Islet precursor cell (in vitro differentiated cells): ENCODE data around the gene KDM6A.
"Not testable (repeated sequence)": the region's sequence is repeated elsewhere in the genome, so short reads cannot be mapped to it uniquely, and the experiment has no call there.

Experiments used
- DNase-seq: peaks from one replicate; pipeline ENCODE4 v3.0.0-alpha.2; 2018

The KDM6A gene

DNA sequence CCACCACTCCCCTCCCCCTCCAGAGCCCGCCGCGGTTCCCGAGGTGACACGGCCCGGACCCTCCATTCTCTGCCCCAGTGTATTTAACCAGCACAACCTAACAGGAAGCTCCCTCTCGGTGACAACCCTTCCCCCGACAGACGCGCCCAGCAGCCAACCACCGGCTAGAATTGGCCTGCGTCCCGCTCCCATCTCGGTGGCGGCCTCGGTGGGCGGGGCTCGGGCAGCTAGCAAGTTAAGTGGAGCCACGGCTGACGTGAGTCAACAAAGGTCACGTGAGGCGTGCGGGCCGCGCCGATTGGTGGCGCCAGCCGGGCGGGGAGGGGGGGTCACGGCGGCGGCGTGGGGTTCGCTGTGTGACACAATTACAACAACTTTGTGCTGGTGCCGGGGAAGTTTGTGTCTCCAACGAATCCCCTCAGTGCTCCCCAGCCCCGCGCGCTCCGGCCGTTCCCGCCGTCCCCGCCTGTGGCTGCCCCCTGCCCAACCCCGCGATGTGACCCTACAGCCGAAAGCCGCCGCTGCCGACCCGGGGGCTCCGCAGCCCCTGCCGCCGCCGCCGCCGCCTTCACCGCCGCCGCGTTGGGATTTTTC is at the start of gene KDM6A:
Gene KDM6A (plus strand): TSS at position 368 of the 594 bp plus-strand sequence. CDS start 364 bp downstream, outside the sequence.
- DNase-seq: peak; percentile 99

DNA sequence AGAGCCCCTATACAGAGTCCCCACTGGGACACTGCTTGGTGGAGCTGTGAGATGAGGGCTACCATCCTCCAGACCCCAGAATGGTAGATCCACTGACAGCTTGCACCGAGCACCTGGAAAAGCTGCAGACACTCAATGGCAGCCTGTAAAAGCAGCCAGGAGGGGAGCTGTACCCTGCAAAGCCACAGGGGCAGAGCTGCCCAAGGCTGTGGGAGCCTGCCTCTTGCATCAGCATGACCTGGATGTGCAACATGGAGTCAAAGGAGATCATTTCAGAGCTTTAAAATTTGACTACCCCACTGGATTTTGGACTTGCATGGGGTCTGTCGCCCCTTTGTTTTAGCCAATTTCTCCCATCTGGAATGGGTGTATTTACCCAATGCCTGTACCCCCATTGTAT is 49.8 kb upstream of the KDM6A start:
- DNase-seq: not testable (repeated sequence)

DNA sequence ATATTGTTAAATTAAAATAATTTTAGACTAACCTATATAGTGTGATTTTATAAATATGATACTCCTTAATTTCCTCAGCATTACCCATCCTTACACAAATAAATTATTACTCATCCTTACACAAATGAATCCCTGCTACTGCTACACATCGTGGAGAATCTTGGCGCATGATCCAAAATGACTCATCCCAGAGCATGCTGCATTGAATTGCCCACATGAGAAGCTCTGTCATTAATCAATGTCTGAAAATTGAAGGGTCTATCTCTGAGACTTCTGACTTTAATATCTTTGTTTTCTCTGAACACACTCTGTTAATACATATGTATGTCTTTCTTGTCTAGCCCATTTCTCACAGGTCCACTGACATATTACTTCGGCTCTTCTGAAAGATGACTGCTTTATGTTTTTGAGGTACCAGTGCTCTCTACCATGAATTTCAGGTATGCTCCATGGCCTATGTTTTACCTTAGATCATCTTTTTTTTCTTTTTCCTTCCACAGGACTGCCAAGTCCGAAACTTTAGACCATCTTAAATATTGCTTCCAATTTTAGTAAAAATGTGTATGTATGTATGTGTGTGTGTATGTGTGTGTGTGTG is 44.9 kb upstream of the KDM6A start:
- DNase-seq: no peak

DNA sequence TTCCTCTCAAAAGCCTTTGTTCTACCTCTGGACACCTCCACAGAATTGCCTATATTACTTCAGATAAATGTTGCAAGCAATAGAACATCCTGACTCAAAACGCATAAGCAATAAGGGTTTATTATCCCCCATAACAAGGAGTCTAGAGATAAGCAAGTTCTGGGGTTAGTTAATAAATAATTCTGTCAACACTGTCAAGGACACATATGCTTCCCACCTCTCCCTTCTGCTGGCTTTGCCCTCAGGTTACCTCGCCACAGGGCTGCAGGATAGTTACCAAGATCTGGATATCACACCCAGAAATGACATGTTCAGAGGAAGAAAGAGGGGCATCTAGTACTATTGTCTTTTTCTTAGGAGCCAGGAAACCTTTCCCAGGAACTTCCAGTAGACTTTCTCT is 43.2 kb upstream of the KDM6A start:
- DNase-seq: no peak

DNA sequence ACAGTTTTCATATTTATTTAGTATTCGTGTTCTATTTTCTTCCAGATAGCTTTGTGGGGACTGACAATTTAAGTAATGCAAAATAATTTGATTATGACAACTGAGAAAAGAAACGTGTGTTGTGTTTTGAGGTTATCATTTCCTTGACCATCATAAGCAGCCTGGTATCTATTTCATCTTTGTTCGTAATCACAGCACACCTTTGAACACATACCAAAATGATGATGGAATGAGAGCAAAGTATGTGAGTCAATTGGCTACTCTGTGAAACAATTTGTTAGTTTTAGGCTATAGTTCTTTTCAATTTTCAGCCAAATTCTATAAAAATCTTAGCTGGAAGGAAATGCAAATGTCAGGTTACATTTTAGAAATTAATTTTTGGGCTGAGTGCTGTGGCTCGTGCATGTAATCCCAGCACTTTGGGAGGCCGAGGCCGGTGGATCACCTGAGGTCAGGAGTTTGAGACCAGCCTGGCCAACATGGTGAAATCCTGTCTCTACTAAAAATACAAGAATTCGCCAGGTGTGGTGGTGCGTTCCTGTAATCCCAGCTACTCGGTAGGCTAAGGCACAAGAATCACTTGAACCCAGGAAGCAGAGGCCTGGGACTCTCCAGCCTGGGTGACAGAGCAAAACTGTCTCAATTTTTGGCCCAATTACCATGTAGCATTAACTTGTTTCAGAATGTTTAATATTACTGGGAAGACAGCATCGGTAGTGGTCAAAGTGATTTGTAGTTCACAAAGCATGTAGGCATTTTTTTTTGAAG is 30.3 kb upstream of the KDM6A start:
- DNase-seq: no peak

DNA sequence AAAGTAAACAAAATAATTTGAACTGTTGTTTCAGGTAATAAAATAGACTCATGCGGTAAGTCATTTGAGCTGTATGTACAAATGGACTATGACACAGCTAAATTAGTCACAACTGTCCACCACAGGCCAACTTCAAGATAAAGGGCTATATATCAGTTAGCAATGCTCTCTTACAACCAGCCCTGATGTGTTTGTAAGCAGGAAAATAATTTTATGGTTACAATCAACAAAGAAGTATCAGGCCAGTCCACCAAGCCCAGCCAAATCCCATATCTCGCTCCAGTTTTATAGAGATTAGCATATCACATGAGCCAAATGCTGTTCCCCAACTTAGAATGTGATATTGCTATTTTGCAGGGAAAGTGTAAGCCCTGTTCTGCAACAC is 29.7 kb upstream of the KDM6A start:
- no peak for DNase-seq

DNA sequence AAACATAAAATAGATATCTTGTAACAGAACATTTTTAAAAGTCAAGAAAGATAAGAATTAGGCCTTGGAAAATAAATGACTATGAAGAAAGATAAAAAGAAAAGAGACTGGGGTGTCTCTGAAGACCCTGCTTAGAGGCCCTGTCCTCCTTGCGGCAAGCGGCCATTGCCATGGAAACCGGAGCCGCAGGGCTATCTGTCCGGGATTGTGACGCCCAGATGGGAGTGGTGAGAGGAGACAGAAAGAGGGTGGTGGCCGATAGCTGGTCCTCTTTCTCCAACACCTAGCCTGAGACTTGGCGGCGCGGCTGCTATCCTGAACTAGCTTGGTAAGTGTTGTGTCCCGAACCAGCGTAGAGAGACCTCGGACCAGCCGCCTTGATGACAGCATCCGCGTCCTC is 29.2 kb upstream of the KDM6A start, which contains the start of gene DUSP21:
Gene DUSP21 (plus strand): TSS at position 269 of the 400 bp plus-strand sequence. CDS start 112 bp downstream, at position 381.
- DNase-seq: no peak

DNA sequence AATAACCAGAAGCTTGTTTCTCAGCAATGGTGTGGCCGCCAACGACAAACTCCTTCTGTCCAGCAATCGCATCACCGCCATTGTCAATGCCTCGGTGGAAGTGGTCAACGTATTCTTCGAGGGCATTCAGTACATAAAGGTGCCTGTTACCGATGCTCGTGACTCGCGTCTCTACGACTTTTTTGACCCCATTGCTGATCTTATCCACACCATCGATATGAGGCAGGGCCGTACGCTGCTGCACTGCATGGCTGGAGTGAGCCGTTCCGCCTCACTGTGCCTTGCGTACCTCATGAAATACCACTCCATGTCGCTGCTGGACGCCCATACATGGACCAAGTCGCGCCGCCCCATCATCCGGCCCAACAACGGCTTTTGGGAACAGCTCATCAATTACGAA is 28.8 kb upstream of the KDM6A start:
- no peak for DNase-seq

DNA sequence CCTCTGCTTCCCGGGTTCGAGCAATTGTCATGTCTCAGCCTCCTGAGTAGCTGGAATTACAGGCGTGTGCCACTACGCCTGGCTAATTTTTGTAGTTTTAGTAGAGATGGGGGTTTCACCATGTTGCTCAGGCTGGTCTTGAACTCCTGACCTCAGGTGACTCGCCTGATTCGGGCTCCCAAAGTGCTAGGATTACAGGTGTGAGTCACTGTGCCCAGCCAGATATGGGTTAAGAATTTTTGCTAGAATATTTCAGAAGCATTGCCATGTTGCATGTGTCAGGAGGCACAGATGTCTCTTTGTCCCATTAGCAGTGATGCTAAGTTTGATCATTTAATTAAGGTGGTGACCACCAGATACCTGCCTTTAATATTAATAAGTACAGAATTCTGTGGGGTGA is 22.1 kb upstream of the KDM6A start:
- DNase-seq: not testable (repeated sequence)

DNA sequence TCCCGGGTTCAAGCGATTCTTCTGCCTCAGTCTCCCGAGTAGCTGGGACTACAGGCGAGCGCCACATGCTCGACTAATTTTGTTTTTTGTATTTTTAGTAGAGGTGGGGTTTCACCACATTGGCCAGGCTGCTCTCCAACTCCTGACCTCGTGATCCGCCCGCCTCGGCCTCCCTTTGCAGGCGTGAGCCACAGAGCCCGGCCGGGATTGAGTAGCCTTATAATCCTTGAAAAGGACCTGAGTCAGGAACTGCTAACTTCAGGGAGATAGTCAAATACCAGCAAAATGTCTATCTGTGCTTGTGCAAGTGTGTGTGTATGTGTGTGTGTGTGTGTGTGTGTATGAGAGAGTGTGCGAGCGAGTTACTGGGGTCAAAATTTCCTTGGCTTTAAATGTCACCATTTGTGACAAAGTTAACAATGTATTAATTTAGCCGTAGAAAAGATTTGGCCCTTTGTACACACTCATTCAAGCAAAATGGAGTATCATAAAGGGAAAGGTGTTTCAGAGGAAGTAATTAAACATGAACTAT is 1.8 kb upstream of the KDM6A start:
- peak; percentile 51 for DNase-seq

DNA sequence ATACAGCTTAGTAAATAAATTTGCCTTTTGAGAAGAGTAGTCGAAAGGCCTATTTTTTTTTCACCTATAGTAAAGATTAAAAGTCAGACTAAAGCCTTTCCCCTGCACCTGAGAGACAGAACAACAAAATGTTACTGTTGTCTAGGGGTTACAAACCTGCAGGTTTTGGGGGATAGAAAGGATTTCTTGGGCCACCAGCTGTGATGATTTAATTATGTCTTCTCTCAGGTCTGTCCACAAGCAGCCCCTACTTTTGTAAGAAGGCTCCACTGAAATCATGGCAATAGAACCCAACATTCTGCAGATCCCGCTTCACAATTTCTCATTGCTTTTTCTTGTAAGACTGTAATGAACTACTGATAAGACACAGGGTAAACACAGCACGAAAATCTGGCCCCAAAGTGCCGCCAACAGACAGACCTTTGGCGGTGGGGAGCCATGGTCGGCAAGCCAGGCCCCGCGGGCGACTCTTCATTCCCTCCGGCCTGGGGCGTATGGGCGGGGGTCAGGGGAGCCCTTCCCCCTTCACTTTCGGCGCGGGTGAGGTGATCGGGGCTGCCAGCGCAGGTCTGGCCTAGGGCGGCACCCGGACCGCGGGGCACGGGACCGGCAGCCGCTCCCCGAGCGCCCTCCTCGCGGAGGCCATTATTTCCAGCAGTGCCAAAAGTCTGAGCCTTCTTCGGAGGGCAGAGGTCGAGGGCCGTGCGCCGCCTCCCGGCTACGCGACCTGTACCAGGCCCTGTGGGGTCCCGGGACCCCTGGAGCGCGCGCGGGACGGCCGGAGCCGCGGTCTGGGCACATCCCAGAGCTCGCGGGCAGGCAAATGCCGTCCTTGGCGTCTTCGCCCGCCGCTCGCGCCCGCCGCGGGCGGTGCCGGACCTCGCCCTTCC is 812 bp upstream of the KDM6A start:
- no peak for DNase-seq

DNA sequence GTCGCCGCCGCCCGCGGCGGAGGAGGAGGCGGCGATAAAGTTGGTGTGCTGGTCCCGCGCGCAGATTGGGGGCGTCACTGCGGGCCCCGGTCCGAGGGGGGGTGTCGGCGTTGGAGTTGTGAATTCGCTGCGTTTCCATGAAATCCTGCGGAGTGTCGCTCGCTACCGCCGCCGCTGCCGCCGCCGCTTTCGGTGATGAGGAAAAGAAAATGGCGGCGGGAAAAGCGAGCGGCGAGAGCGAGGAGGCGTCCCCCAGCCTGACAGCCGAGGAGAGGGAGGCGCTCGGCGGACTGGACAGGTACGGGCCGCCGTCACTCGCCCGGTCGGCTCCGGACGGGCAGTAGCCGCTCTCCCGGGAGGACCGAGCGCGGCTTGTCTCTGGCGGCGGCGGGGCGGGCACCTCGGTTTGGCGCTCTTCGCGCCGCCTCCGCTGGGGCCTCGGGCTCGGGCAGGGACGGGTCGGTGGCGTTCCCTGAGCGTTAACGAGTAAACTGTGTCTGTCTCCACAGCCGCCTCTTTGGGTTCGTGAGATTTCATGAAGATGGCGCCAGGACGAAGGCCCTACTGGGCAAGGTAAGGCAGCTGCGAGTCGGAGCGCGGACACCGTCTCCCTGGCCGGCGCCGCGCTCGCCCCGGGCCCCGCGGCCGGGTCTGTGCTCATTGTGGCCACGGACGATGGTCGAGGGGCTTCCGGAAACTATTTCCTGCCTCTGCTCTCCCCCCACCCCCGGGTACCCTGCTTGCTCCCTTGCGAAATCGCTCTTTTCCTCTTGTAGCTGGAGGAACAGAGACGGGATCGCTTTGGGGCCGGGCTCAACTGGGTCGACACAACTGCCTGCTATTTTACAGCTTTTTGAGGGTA is 658 bp downstream of the KDM6A start:
- peak; percentile 57 for DNase-seq

DNA sequence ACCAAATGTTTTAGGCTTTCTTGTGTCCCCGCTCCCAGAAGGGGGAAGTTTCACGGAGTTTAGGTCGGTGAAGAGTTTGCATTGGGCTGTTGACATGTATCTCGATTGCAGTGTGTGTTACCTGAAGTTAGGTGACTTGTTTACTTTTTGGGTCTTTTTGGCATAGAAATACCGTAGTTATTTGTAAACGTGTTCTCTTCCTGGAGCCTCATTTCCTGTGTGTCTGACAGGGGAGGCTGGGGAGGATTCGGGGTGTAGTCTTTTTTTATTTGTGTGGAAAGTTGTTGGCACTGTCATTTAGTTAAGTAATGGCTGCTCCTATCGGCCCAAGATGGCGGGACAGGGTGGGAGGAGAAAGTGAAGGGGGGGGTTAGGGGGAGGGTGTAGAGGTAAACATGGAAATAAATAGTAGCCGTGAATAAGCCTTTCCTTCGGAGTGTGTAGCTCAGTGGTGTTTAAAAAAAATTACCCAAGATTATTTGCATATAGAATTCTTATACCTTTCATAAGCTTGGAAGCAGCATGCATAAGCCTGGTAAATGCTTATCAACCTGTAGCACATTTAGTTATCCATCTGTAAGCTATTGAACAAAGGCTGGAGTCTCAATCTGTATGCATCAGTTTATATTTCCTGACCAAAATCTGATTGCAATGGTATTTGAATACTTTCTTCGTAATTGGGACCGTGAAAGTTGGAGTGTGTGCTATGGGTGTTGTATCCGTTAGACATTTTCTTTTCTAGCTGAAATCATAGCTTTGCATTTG is 1.6 kb downstream of the KDM6A start:
- DNase-seq: peak; percentile 57

DNA sequence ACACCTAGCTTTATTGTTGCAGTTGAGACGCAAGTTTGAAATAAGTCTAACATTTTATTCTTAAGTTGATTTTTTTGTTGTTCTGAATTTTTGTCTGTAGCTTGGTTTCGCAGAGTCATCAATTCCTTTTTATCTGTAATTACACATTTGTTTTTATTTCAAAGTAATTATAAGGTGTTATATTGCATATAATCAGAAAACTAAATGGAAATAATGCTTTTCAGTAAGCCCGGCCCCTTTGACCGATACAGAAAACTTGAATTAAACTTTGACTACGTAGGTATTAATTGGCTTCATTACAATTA is 2.1 kb downstream of the KDM6A start:
- DNase-seq: no peak

DNA sequence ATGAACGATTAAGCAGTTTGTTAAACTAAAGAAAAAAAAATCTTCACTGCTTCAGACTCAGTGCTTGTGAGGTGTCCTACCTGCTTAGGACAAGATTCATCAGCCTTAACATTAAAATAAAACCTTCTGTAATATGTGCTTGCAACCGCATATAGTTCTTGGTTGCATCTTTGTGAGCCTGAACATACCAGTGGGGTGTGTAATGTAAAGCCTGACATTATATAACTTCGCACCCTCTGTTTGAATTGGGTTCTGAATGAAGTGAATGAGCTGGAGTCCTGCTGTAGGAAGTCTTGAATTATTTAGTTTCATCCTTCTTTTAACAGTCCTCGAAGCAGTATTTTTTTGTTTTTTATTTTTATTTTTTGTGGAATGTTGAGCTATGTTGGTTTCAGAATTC is 3.1 kb downstream of the KDM6A start:
- DNase-seq: no peak

DNA sequence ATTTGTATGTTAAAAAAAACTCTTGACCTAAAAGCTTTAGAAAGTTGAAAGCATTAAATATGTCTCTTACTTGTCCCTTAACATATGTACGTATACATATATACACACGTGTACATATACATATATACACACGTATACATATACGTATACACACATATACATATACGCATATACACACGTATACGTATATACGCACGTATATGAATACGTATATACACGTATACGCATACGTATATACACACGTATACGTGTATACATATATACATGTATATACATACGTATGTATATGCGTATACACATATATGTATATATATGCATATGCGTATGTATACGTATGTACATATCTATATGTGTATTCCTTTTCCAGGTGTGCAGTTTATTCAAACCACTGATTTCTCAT is 3.8 kb downstream of the KDM6A start:
- DNase-seq: no peak

DNA sequence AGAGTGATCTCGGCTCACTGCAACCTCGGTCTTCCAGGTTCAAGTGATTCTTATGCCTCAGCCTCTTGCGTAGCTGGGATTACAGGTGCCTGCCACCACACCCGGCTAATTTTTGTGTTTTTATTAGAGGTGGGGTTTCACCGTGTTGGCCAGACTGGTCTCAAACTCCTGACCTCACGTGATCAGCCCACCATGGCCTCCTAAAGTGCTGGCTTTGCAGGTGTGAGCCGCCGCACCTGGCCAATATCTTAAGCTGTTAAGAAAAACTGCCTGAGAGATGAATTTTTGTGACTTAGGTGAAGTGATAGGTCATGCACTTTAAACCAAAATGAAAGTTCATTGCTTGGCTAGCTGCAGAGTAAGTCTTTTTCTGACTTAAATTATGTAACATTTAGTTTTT is 5.8 kb downstream of the KDM6A start:
- DNase-seq: no peak

DNA sequence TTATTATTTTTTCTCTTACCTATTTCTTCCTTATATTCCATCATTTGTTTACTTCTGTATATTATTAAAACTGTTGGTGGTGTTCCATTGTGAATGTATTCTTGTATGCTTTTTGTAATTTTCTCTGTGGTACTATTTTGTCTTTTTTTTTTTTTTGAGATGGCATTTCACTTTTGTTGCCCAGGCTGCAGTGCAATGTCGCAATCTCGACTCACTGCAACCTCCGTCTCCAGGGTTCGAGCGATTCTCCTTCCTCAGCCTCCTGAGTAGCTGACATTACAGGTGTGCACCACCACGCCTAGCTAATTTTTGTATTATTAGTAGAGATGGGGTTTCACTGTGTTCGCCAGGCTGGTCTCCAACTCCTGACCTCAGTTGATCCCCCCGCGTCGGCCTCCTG is 8.6 kb downstream of the KDM6A start:
- no peak for DNase-seq

DNA sequence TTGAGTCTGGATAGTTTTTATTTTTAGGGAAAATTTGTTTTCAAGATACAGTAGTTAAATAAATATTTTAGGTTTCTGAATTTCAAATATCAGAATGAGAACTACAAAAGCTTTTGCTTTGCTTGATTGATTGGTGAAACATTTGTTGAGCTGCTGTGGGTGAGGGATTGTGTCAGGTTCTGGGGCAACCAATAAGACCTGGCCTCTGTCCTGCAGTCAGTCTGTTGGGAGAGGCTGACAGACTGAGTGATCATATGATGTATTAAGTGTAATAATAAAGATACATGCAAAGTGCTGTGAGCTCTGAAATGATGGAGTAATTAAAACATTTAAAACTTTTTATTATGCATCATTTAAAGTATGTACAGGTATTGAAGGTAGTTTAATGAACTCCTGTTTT is 9.6 kb downstream of the KDM6A start:
- DNase-seq: no peak

DNA sequence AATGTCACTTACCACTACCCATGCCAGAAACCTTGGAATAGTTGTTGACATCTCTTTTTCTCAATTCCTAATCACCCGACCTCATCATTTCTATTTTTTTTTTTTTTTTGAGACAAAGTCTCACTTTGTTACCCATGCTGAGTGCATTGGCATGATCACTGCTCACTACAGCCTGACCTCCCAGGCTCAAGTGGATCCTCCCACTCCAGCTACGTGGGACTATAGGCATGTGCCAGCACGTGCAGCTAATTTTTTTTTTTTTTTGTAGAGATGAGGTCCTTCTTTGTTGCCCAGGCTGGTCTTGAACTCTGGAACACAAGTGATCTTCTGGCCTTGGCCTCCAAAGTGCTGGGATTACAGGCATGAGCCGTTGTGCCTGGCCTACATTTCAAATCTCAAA is 12.0 kb downstream of the KDM6A start:
- DNase-seq: no peak

DNA sequence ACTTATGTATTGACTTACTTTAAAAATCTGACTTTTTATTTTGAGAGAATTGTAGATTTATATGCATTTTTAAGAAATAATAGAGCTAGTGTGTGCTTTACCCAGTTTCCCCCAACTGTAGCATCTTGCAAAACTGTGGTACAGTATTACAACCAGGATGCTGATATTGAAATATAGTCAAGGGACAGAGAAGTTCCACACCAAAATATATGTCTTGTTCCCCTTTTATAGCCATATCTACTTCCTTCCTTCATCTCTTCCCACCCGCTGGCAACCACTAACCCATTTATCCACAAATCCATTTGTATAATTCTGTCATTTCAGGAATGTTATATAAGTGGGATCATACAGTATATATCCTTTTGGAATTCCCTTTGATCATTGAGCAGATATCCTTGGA is 16.8 kb downstream of the KDM6A start:
- DNase-seq: no peak
